ENCODE data around the gene NCOA1.

Gene NCOA1

GRCh38 chr2:24513281-24514071, 22.4 kb downstream of the NCOA1 start:
- Histone ChIP-seq H3K4me1 (ENCODE audit: control insufficient read depth, low read length) (no peaks in the 10 kb centered on the region), H3K4me2 (ENCODE audit: low read length) (no peak overlapping the region), H3K36me3 (ENCODE audit: control insufficient read depth, low read length) (no peaks in the 10 kb centered on the region), H3F3A (ENCODE audit: control insufficient read depth, insufficient read depth) (no peaks in the 10 kb centered on the region), H3K27ac (ENCODE audit: low read depth, low read length) (no peak overlapping the region), H3K9me3 (ENCODE audit: control insufficient read depth, insufficient read depth, low read length) (no peaks in the 10 kb centered on the region), H4K20me1 (ENCODE audit: control insufficient read depth, insufficient read depth, low read depth, low read length) (no peaks in the 10 kb centered on the region), H3K9me2 (replicated peaks; ENCODE audit: control insufficient read depth, low read length) (no peaks in the 10 kb centered on the region), H3K79me2 (ENCODE audit: control insufficient read depth, low read length) (peaks cover 11% of the 10 kb centered on the region), H3K27me3 (ENCODE audit: control insufficient read depth, low read length) (no peaks in the 10 kb centered on the region), H3K4me3 (ENCODE audit: low read length) (no peak overlapping the region)
- TF ChIP-seq EZH2phosphoT487 (IDR thresholded peaks at IDR 0.05; ENCODE audit: borderline replicate concordance, low read length) (no peak), CTCF (IDR thresholded peaks at IDR 0.05; ENCODE audit: low read depth, low read length, poor library complexity, severe bottlenecking) (no peak)

GRCh38 chr2:24514820-24515219, 23.8 kb downstream of the NCOA1 start:
- TF ChIP-seq EZH2phosphoT487 (IDR thresholded peaks at IDR 0.05; ENCODE audit: borderline replicate concordance, low read length) (no peak), CTCF (IDR thresholded peaks at IDR 0.05; ENCODE audit: low read depth, low read length, poor library complexity, severe bottlenecking) (no peak)
- no peaks in the 10 kb centered on the region for H3K36me3 ChIP-seq (ENCODE audit: control insufficient read depth, low read length)
- H3F3A ChIP-seq (ENCODE audit: control insufficient read depth, insufficient read depth), result no peaks in the 10 kb centered on the region
- no peak overlapping the region for H3K4me3 ChIP-seq (ENCODE audit: low read length)
- H3K27me3 ChIP-seq (ENCODE audit: control insufficient read depth, low read length), result no peaks in the 10 kb centered on the region
- H3K4me2 ChIP-seq (ENCODE audit: low read length), result no peak overlapping the region
- H3K4me1 ChIP-seq (ENCODE audit: control insufficient read depth, low read length), result no peaks in the 10 kb centered on the region
- no peaks in the 10 kb centered on the region for H3K9me2 ChIP-seq (replicated peaks; ENCODE audit: control insufficient read depth, low read length)
- H4K20me1 ChIP-seq (ENCODE audit: control insufficient read depth, insufficient read depth, low read depth, low read length), result no peaks in the 10 kb centered on the region
- H3K27ac ChIP-seq (ENCODE audit: low read depth, low read length), result no peak overlapping the region
- peaks cover 6% of the 10 kb centered on the region for H3K79me2 ChIP-seq (ENCODE audit: control insufficient read depth, low read length)
- no peaks in the 10 kb centered on the region for H3K9me3 ChIP-seq (ENCODE audit: control insufficient read depth, insufficient read depth, low read length)

- Histone ChIP-seq H3K27ac (ENCODE audit: low read depth, low read length) (no peak overlapping the region), H3F3A (ENCODE audit: control insufficient read depth, insufficient read depth) (no peaks in the 10 kb centered on the region), H3K79me2 (ENCODE audit: control insufficient read depth, low read length) (peaks cover 6% of the 10 kb centered on the region), H3K9me2 (replicated peaks; ENCODE audit: control insufficient read depth, low read length) (no peaks in the 10 kb centered on the region), H3K36me3 (ENCODE audit: control insufficient read depth, low read length) (no peaks in the 10 kb centered on the region), H4K20me1 (ENCODE audit: control insufficient read depth, insufficient read depth, low read depth, low read length) (no peaks in the 10 kb centered on the region), H3K4me1 (ENCODE audit: control insufficient read depth, low read length) (no peaks in the 10 kb centered on the region), H3K27me3 (ENCODE audit: control insufficient read depth, low read length) (no peaks in the 10 kb centered on the region), H3K4me2 (ENCODE audit: low read length) (no peak overlapping the region), H3K4me3 (ENCODE audit: low read length) (no peak overlapping the region), H3K9me3 (ENCODE audit: control insufficient read depth, insufficient read depth, low read length) (no peaks in the 10 kb centered on the region)
- TF ChIP-seq CTCF (IDR thresholded peaks at IDR 0.05; ENCODE audit: low read depth, low read length, poor library complexity, severe bottlenecking) (no peak), EZH2phosphoT487 (IDR thresholded peaks at IDR 0.05; ENCODE audit: borderline replicate concordance, low read length) (no peak)
Observed at GRCh38 chr2:24515335-24515734, 24.3 kb downstream of the NCOA1 start.
